SK-N-DZ (cell line): Measurements from ENCODE around the gene KDM7A.
"Not testable (repeated sequence)": the region's sequence is repeated elsewhere in the genome, so short reads cannot be mapped to it uniquely, and the experiment has no call there.

Experiments used
- DNase-seq: peaks from one replicate; pipeline ENCODE4 v3.0.0-alpha.2; 2015; ENCODE audit warnings: low spot score

The KDM7A gene

DNA sequence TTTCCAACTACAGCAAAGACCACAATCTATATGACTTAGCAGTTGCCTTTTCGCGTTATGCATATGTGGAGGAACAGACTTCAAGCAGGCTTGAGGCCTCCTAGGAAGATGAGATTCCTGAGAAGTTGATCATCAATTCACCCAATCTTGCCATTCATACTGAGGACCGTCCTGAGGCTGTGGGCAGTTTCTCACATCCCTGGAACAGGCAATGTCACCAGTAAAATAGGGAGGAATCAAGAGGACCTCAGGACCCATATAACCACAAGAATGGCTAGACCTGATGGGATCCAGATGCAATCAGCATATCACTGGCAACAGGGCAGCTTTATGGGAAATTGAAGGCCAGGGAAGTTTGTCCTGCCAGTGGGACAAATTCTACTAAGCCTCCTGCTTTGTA is 17.3 kb downstream of the KDM7A start:
- no peak for DNase-seq

DNA sequence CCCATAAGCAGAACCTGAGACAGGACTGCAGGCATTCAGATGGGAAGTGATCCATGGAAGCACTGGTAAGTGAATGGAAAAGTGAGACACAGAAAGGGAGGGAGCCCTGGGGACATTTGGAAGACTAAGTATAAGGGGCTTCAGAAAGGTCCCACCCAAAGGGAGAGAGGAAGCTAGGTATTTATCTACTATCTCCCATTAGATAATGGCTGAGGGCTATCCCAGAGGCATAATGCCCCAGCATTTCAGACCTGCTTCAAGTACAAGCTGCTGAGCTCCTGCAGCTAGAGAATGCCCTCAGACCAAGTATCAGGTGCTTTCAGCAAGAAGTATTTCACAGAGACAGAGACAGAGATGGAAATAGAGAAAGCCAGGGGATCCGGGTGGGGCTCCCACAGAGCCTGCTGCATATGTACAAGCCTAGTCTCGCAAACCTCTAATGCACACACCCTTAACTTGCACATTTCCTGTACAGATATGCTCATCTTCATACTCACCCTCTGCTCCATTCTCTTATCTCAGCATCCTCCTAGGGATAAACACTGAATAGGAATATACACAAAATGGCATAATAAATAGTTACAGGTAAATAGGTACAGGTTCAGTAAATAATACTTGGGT is 20.2 kb downstream of the KDM7A start:
- DNase-seq: no peak

DNA sequence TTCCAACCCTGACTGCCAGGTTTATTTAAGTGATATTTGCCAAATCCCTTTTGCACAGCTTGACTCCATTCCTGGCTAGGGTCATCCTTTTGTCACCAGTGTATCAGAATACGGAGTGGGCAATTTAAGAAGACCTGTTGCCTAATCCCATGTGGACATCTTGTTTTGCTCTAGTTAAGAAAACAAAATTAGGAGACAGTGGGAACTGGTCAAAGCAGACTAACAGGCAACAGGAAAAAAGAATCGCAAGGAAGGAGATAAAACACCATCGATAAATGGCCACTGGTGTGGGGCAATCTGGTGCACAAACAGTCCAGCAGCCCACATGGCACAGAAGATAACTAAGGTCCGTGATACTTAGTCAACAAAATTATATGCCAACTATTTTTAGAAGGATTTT is 21.4 kb downstream of the KDM7A start:
- no peak for DNase-seq

DNA sequence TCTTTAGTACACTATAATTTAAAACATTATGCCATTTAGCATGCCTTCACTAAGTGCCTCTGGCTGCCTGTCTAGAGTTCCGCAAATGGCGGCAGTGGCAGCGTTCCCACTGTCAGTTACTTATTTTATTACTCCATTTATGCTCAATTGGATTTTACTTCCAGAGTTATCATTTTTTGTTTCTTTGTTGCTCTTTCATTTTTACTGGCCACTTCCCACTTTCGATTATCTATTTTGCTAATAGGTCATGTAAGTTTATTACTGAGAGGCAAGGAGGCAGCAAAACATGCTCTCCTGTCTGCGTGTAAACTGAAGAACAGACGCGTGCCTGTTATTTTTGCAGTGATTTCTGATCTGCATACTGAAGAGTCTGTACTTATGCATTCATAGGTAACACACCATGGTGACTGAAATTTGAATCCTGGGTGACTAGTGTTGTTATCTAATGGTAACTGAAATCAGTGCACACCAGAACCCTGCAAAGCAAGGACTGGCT is 23.1 kb downstream of the KDM7A start:
- DNase-seq: no peak

DNA sequence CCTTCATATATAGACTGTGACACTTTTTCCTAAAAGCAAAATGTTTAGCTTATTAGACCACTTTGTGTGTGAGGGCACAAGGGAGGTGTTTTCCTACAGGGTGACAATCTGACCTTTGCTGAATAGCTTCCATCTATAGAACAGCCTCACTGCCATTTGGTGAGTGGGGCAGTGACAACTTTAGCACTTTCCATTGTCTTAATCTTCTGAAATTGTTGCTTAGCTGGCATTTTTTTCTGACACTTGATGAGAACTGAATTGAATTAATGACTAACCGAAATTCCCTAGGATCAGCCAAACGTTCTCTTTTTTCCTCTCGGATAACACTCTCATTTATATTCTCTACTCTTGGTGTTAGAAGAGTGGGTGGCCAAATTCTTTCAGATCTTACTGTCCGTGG is 30.2 kb downstream of the KDM7A start:
- no peak for DNase-seq

DNA sequence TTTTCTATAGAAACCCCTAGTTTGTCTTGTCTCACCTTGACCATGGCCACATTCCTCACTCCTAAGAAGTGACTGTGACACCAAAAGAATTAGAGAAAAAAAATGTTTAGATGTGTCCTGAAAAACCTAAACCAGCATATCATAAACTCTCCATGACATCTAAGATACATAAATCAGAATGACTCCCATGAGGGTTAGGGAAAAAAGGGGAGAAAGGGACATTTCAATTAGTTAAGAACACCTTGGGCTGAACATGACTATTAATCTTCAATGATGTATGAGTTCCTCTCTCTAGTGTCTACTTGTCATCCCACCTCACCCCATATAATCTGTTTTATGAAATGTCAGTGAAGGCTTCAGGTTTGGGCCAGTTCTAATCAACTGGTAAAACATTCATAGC is 31.1 kb downstream of the KDM7A start:
- no peak for DNase-seq

DNA sequence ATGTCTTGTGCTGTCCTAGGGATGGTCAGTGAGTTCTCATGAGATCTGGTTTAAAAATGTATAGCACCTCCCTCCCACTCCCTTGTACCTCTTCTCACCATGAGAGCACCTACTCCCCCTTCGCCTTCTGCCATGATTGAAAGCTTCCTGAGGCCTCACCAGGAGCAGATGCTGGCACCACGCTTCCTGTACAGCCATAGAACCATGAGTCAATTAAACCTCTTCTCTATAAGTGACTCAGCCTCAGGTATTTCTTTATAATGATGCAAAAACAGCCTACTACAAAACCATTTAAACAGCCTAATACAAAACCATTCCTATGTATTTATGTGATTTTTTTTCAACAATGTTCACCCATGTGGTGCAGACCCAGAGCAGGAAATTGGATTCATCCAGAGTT is 32.0 kb downstream of the KDM7A start:
- DNase-seq: no peak

DNA sequence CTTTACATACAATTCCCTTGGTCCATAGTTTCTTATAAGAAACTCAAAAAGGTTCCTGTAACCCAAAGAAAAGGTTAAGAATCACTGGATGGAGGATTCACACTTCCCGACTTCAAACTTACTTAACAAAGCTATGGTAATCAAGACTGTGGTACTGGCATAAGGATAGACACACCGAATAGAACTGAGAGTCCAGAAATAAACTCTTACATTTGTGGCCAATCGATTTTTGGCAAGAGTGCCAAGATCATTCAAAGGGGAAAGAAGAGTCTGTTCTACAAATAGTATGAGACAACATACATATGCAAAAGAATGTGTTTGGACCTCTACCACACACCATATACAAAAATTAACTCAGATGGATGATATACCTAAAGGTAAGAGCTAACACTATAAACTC is 32.8 kb downstream of the KDM7A start:
- no peak for DNase-seq

DNA sequence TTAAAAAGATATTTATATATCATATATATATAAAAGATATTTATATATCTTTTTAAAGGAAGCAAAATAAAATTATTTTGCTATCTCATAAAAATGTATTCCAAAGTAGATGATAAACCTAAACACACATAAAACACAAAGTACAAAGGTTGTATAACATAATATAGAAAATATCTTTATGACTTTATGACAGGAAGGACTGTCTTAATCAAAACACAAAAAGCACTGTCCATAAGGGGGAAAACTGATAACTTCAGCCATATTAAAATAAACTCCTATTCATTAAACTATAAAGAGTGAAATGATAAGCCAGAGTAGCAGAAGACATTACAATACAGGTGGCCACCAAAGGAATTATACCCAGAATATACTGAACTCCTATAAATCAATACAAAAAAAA is 34.8 kb downstream of the KDM7A start:
- DNase-seq: no peak

DNA sequence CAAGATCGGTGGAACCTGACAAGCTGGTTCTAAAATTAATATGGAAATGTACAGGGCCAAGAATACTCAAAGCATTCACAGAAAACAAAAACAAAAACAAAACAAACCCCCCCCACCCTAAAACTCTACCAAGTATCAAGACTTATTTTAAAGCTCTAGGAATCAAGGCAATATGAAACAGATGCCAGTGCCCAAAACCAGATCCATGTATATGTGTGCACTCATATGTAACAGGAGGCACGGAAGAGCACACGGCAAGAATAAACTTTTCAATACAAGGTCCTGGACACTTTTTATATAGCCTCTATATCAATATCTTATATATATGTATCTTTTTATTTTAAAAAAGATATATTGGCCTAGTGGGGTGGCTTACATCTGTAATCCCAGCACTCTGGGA is 35.5 kb downstream of the KDM7A start:
- DNase-seq: no peak

DNA sequence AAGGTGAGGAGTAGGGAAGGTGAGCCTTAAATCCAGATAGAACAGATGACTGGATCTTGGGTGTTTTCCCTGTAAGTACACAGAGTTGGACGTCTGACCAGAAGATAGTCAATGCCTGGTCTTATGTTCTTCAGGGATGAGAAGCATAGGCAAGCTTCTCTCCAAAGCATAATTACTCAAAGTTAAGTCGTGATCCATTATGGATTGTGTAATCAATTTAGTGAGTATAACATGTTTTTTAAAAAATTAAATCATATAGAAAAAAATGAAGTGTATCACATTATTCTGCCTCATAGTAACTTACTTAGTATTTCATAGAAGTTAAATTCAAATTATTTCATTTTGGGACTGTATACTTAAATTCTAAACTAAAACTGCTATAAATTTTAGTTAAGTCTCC is 39.7 kb downstream of the KDM7A start:
- no peak for DNase-seq

DNA sequence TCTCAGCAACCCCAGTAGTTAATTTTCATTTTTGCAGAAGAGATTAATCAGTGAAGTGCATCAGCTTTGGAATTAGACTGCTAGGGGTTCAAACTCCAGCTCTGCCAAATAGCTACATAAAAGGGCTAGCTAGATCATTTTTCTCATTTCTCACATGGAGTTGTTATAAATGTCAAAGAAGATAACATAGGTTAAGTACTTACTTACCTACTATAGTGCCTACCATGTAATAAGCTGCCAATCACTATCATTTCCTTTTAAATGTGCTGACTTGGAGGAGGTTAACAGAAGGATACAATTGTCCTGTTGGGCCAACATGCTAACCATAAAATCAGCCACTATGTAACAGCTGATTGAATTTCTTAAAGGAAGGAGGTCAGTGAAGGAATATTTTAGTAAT is 40.7 kb downstream of the KDM7A start:
- no peak for DNase-seq

DNA sequence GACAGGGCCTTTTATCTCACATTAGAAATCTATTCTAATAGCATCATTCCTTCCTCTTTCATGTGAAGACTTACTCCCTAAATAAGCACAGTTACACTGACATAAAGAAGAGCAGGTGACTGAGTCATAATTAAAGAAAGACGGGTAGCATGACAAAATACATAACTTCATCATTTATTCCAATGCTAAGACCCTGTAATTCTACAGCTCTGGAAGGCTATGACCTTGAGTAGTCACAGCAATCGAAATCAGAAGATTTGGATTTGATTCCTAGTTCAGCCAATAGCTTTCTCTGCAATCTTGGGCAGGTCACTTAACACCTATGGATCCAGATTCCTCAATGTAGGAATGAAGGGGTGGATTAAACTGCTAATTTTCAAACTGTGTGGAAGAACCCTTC is 42.7 kb downstream of the KDM7A start:
- no peak for DNase-seq

DNA sequence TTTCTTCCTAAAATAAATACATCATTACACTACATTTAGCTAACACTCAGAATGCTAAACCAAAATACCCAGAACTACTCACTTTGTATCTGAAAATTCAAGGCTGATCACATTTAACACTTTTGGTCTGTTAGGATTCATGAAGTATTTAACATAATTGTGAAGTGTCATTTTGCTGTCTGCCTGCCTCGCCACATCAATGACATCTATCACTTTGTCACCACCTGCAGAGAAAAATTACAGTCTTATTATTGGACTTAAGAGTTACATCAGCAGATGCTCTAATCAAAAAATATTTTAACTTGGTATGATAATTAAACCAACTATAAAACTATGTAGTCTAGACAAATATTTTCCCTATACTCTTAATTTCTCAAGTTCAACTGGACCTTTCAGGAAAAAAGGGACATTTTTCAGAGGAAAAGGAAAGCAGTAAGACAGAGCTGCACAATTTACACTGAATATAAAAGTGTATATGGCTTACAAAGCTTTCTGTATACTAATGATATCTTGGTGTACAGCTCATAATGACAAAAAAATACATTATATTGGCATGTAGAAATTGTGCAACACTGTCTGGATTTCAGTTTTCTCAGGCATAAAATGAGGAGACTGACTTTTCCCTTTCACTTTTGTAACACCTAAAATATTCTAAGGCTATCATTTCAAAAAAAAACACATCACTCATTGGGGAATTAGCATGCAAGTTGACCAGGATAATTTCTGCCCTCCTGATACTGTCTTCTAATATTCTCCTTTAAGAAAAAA is 49.2 kb downstream of the KDM7A start:
- no peak for DNase-seq

DNA sequence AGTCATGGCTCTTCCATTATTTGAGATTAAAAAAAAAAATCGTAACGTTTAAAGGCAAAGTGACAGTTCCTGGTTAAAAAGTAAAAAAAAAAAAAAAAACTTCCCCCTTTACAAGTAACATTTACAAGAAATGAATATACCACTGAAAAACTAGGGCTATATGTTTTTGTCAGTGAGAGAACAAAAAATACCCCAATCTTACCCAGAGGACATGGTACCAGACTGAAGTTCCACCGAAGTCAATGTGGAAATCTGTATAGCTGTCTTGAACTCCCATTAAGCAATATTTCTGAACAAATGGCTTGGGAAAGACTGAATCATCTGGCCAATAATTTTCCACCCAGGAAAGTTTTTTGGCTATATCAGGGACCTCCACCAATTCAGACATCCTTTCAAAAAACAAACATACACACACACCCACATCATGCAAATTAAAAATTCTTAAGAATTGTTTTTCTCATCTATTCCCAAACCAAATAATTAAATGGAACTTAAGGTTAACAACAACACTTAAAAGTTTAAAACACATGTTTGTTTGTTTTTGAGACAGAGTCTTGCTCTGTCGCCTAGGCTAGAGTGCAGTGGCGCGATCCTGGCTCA is 50.2 kb downstream of the KDM7A start:
- no peak for DNase-seq

DNA sequence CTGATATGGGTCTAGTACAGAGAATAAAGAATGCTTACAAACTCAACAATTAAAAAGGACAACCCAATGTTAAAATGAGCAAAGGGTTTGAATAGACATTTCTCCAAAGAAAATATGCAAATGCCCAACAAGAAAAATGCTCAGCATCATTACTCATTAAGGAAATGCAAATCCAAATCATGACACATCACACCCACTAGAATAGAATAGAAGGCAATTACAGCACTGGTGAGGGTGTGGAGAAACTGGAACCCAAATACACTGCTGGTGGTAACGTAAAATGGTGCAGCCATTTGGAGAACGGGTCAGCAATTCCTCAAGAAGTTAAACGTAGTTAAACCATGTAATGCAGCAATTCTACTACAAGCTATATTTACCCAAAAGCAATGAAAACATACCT is 53.8 kb downstream of the KDM7A start:
- no peak for DNase-seq

DNA sequence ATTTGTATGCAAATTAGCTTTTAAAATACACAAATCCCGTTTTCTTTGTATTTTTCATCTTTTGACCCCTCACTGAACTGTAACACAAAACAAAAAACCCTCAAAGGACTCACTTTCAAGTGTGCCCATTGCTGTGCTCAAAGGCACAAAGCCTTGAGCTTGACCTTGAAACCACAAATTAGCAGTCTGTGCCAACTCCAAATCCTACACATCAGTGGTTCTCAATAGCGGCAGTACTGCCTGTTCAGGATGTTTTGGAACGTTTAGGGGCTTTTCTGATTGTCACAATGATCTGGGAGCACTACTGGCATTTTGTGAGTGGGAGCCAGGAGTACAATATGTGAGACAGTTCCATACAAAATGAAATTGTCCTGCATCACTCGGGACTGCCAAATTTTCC is 55.5 kb downstream of the KDM7A start:
- no peak for DNase-seq

DNA sequence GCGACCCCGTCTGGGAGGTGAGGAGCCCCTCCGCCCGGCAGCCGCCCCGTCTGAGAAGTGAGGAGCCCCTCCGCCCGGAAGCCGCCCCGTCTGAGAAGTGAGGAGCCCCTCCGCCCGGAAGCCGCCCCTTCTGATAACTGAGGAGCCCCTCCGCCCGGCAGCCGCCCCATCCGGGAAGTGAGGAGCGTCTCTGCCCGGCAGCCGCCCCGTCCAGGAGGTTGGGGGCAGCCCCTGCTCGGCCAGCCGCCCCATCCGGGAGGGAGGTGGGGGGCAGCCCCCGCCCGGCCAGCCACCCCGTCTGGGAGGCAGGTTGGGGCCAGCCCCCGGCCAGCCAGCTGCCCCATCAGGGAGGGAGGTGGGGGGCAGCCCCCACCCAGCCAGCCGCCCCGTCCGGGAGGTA is 62.0 kb downstream of the KDM7A start:
- DNase-seq: not testable (repeated sequence)

DNA sequence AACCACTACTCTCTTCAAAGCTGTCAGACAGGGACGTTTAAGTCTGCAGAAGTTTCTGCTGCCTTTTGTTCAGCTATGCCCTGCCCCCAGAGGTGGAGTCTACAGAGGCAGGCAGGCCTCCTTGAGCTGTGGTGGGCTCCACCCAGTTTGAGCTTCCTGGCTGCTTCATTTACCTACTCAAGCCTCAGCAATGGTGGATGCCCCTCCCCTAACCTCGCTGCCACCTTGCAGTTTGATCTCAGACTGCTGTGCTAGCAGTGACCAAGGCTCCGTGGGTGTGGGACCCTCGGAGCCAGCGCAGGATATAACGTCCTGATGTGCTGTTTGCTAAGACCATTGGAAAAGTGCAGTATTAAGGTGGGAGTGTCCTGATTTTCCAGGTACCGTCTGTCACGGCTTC is 68.0 kb downstream of the KDM7A start:
- DNase-seq: not testable (repeated sequence)

DNA sequence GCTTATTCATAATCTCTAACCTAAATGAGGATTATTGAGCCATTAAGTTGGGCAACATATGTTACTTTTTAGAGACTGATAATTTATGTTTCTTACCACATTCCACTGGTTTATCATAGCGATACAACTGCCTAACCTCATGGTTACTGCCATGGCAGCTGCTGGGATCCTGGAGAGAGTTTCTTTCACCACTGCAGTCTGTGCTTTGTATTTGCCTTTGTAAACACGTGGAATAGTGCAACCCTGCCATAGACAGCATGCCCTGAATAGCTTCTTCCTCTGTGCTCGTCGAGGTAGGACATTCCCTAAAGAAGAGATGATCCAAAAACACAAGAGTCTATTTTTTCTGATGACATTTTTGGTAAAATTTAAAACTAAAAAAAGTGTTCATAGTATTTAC is 80.3 kb downstream of the KDM7A start:
- no peak for DNase-seq

DNA sequence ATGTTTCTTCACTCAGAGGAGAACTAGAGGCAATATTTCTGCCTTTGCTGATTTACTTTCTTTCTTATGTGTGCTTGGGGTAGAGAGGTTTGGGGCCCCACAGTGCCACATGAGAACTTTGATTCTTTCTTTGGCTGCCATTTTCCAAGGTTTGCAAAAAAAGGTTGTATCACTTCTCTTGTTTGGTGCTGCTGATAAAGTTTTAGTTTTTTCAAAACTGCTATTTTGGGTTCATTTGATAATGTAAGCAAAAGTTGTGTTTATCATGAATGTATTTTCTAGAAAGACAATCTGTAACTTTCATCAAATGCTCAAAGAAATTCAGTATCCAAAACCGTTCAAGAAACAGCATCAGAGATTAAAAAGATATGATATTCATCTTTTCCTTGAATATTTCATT is 83.4 kb downstream of the KDM7A start:
- DNase-seq: no peak

DNA sequence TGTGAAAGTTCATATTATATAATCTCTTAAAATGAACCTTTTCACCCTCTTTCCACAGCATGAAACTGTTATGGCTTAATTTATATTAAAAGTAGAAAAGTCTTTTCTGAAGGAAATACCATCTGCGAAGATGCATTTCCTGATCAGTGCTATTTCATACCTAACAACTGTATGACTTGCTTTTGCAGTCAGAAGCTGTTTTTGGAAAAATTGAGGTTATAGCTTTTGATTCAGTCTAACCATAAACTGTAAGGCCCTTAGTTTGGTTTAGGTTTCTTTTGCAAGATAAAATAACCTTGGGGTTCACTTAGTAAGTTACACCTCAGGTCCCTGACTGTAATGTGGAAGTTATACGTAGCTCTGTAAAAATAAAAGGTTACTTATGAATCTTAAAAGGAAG is 91.3 kb downstream of the KDM7A start:
- no peak for DNase-seq

DNA sequence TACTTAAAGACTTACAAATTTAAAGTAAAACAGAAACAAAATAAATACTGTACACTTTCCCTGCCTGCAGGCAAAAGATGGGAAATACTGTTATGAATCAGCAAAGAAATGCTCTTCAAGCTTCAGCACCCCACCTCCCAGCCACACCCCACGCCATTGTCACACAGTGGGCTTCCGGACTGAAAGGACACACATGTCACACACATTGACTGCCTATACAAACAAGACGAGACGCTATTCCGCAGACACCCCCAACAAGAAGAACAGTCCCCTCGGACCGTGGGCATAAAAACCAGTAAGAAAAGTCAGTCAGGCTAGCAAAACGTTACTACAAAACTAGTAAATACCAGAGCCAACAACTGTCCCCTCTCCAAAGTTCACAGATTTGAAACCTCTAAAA is 91.8 kb downstream of the KDM7A start:
- DNase-seq: no peak
